ENCODE data around the gene HSF2BP.
"Not testable (repeated sequence)": the region's sequence is repeated elsewhere in the genome, so short reads cannot be mapped to it uniquely, and the experiment has no call there.

HSF2BP gene

DNA sequence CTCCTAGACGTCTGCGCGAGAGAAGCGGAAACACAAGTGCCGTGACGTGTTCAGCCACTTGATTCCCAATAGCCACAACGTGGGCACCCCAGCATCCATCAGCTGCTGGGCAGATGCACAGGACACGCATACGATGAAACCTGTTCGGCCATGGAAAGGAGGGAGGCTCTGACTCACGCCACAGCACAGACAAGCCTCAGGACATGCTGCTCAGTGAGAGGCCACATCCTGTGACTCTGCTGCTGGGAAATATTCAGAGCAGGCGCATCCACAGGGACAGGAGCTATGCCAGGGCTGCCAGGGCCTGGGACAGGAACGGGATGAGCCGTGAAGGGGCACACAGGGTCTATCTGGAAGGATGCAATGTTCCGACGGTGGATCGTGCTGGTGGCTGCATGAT is 171.1 kb downstream of the HSF2BP start:
- H3K79me2 ChIP-seq (ENCODE audit: control insufficient read depth, insufficient read depth, low read length, unreplicated experiment); H3K4me3 ChIP-seq (ENCODE audit: low read depth, low read length); H3K27me3 ChIP-seq (ENCODE audit: insufficient read depth, low read length); H2AFZ ChIP-seq (ENCODE audit: low read length, unreplicated experiment); H3K36me3 ChIP-seq (ENCODE audit: insufficient read depth, low read length); H3K27ac ChIP-seq (ENCODE audit: low read depth, low read length); H3K4me1 ChIP-seq (ENCODE audit: control insufficient read depth, insufficient read depth, low read length, unreplicated experiment): not testable (repeated sequence)

DNA sequence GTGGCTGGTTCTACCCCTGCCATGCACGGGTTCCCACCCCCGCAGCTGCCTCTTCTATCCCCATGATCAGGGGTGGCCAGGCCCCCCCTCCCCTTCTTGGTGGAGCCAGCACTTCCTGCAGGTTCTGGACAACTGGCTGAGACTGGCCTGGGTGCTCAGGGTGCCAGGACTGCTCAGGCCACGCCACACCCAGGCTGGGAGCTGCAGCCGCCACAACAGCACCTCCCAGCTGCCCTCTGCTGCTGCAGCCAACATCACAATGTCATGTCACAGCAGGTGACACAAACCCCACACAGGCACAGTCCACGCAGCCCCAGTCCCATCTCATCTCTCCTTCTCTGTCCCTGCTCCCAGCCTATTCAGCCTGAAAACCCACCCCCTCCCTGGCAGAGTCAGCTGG is 173.2 kb downstream of the HSF2BP start:
- H3K79me2 ChIP-seq (ENCODE audit: control insufficient read depth, insufficient read depth, low read length, unreplicated experiment); H2AFZ ChIP-seq (ENCODE audit: low read length, unreplicated experiment); H3K27ac ChIP-seq (ENCODE audit: low read depth, low read length); H3K4me3 ChIP-seq (ENCODE audit: low read depth, low read length); H3K36me3 ChIP-seq (ENCODE audit: insufficient read depth, low read length); H3K27me3 ChIP-seq (ENCODE audit: insufficient read depth, low read length); H3K4me1 ChIP-seq (ENCODE audit: control insufficient read depth, insufficient read depth, low read length, unreplicated experiment): not testable (repeated sequence)

DNA sequence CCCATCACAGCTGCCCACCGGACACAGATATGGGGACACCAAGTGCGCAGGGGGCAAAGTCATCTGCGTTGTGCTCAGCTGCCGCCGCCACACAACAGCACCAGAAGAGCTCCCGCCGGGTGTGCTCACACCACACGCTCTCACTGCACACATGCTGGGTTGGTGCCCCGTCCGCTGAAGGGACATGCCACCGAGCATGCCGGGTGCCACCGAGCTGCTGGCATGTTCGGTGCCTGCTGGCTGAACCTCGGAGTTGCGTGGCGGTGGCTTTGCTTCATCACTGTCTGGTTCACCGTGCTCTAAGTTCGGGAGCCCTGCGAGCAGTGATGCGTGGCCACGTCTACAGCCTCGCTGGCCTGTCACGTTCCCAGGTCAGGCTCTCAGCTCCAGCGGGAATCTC is 174.3 kb downstream of the HSF2BP start:
- not testable (repeated sequence) for H3K4me3 ChIP-seq (ENCODE audit: low read depth, low read length); H3K27ac ChIP-seq (ENCODE audit: low read depth, low read length); H3K36me3 ChIP-seq (ENCODE audit: insufficient read depth, low read length); H2AFZ ChIP-seq (ENCODE audit: low read length, unreplicated experiment); H3K4me1 ChIP-seq (ENCODE audit: control insufficient read depth, insufficient read depth, low read length, unreplicated experiment); H3K79me2 ChIP-seq (ENCODE audit: control insufficient read depth, insufficient read depth, low read length, unreplicated experiment); H3K27me3 ChIP-seq (ENCODE audit: insufficient read depth, low read length)

DNA sequence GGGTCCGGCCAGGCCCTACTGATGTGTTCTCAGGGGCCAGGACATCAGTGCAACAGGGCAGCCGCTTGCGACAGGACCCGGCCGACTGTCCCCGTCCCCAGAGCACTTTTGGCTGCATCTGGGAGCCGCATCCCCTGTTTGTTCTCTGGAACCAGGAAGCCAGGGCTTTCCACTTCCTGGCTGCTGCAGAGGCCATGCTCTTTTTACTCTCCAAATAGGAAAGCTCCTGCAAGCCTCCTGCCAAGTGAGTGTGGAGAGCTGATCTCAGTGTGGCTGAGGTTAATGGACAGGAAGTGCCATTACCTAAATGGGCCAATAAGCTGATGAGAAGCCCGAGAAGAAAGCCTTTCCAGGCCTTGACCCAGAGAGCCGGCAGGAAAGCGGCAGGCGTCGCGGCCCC is 180.1 kb downstream of the HSF2BP start:
- not testable (repeated sequence) for H3K4me3 ChIP-seq (ENCODE audit: low read depth, low read length); H3K27ac ChIP-seq (ENCODE audit: low read depth, low read length); H3K4me1 ChIP-seq (ENCODE audit: control insufficient read depth, insufficient read depth, low read length, unreplicated experiment); H3K79me2 ChIP-seq (ENCODE audit: control insufficient read depth, insufficient read depth, low read length, unreplicated experiment); H3K27me3 ChIP-seq (ENCODE audit: insufficient read depth, low read length); H2AFZ ChIP-seq (ENCODE audit: low read length, unreplicated experiment); H3K36me3 ChIP-seq (ENCODE audit: insufficient read depth, low read length)
